CD4-positive, alpha-beta T cell treated with Interleukin-12 subunit alpha and Interleukin-12 subunit beta, for 1 hour (primary cell): ENCODE measurements around the gene NR2F2.

Experiments used
- DNase-seq: peaks from one replicate; pipeline ENCODE4 v3.0.0-alpha.2; 2020

NR2F2 gene

GRCh38 chr15:96344060-96344705, 13.7 kb downstream of the NR2F2 start:
- DNase-seq = no peak

GRCh38 chr15:96344706-96345559, 14.4 kb downstream of the NR2F2 start:
- no peak for DNase-seq

GRCh38 chr15:96345560-96346399, 15.3 kb downstream of the NR2F2 start:
- no peak for DNase-seq

GRCh38 chr15:96346409-96346970, 16.0 kb downstream of the NR2F2 start:
- DNase-seq = no peak

- DNase-seq = no peak
Measured at GRCh38 chr15:96347181-96348111, 16.9 kb downstream of the NR2F2 start.

- DNase-seq = no peak
Measured at GRCh38 chr15:96348112-96349027, 17.9 kb downstream of the NR2F2 start.

- no peak for DNase-seq
Measured at GRCh38 chr15:96349034-96349856, 18.7 kb downstream of the NR2F2 start.

GRCh38 chr15:96349857-96350720, 19.6 kb downstream of the NR2F2 start:
- no peak for DNase-seq

- DNase-seq = no peak
Measured at GRCh38 chr15:96350934-96351724, 20.6 kb downstream of the NR2F2 start.

GRCh38 chr15:96351761-96352603, 21.5 kb downstream of the NR2F2 start:
- no peak for DNase-seq

- no peak for DNase-seq
Measured at GRCh38 chr15:96352604-96353405, 22.3 kb downstream of the NR2F2 start.

- no peak for DNase-seq
Measured at GRCh38 chr15:96353416-96353929, 23.0 kb downstream of the NR2F2 start.

- no peak for DNase-seq
Measured at GRCh38 chr15:96353930-96354730, 23.6 kb downstream of the NR2F2 start.

- no peak for DNase-seq
Measured at GRCh38 chr15:96354731-96355567, 24.4 kb downstream of the NR2F2 start.
